Measurements from ENCODE around the gene CYRIA.

Gene CYRIA

GRCh38 chr2:16665748-16666448 lies at the start of gene CYRIA:
Gene CYRIA (minus strand): TSS chr2:16665834. CDS start chr2:16588119, 77,715 bp downstream.
- no peak for DNase-seq (ENCODE audit: low spot score)

- no peak for DNase-seq (ENCODE audit: low spot score)
Observed at GRCh38 chr2:16713011-16713423, 47.4 kb upstream of the CYRIA start.

GRCh38 chr2:16709769-16710168 lies 44.1 kb upstream of the CYRIA start:
- no peak for DNase-seq (ENCODE audit: low spot score)

GRCh38 chr2:16708173-16708572 lies 42.5 kb upstream of the CYRIA start:
- DNase-seq (ENCODE audit: low spot score): no peak

- DNase-seq (ENCODE audit: low spot score): no peak
Observed at GRCh38 chr2:16707014-16707623, 41.5 kb upstream of the CYRIA start.

GRCh38 chr2:16700551-16701259 lies 35.1 kb upstream of the CYRIA start:
- DNase-seq (ENCODE audit: low spot score): no peak

- no peak for DNase-seq (ENCODE audit: low spot score)
Observed at GRCh38 chr2:16693854-16694253, 28.2 kb upstream of the CYRIA start.

GRCh38 chr2:16691261-16691660 lies 25.6 kb upstream of the CYRIA start:
- no peak for DNase-seq (ENCODE audit: low spot score)

GRCh38 chr2:16687955-16688354 lies 22.3 kb upstream of the CYRIA start:
- DNase-seq (ENCODE audit: low spot score): no peak

- no peak for DNase-seq (ENCODE audit: low spot score)
Observed at GRCh38 chr2:16687222-16687621, 21.6 kb upstream of the CYRIA start.

- no peak for DNase-seq (ENCODE audit: low spot score)
Observed at GRCh38 chr2:16686641-16687040, 21.0 kb upstream of the CYRIA start.

- no peak for DNase-seq (ENCODE audit: low spot score)
Observed at GRCh38 chr2:16685340-16685715, 19.7 kb upstream of the CYRIA start.

GRCh38 chr2:16684676-16685339 lies 19.2 kb upstream of the CYRIA start:
- no peak for DNase-seq (ENCODE audit: low spot score)

- no peak for DNase-seq (ENCODE audit: low spot score)
Observed at GRCh38 chr2:16683576-16683975, 17.9 kb upstream of the CYRIA start.

- no peak for DNase-seq (ENCODE audit: low spot score)
Observed at GRCh38 chr2:16682431-16683118, 16.9 kb upstream of the CYRIA start.

- DNase-seq (ENCODE audit: low spot score): no peak
Observed at GRCh38 chr2:16680781-16681180, 15.1 kb upstream of the CYRIA start.

GRCh38 chr2:16680304-16680703 lies 14.7 kb upstream of the CYRIA start:
- no peak for DNase-seq (ENCODE audit: low spot score)

GRCh38 chr2:16678964-16679363 lies 13.3 kb upstream of the CYRIA start:
- no peak for DNase-seq (ENCODE audit: low spot score)

GRCh38 chr2:16677875-16678274 lies 12.2 kb upstream of the CYRIA start:
- no peak for DNase-seq (ENCODE audit: low spot score)

GRCh38 chr2:16675781-16676180 lies 10.1 kb upstream of the CYRIA start:
- DNase-seq (ENCODE audit: low spot score): no peak

- no peak for DNase-seq (ENCODE audit: low spot score)
Observed at GRCh38 chr2:16674154-16674553, 8.5 kb upstream of the CYRIA start.

- DNase-seq (ENCODE audit: low spot score): no peak
Observed at GRCh38 chr2:16671760-16672159, 6.1 kb upstream of the CYRIA start.

Measured in hematopoietic multipotent progenitor cell treated with erythropoietin and hydrocortisone succinate and interleukin-3 and kit ligand, for 17 days (in vitro differentiated cells).